GM13977 (cell line): ENCODE results near the gene SRXN1.

Experiments used
- DNase-seq: peaks from one replicate; pipeline ENCODE4 v3.0.0; 2012; ENCODE audit warnings: low spot score
- CTCF ChIP-seq: IDR thresholded peaks from 2 replicates; pipeline ENCODE4 v1.5.1; 2012; ENCODE audit warnings: mild to moderate bottlenecking, control low read depth; ENCODE audit not compliant: insufficient read depth; ENCODE audit errors: extremely low read depth, missing control alignments
- in situ Hi-C: fragments of 300-500 bp; cut with MboI; formaldehyde crosslinking; loops from one replicate; pipeline ENCODE4 v1.12.0; 2022; ENCODE audit warnings: low sequenced_read_pairs, low pct_unique_long_range_greater_than_20kb, mixed read lengths, inconsistent platforms; ENCODE audit not compliant: unreplicated experiment

The SRXN1 gene

GRCh38 chr20:653110-653589 is at the start of gene SRXN1:
TSS of gene SRXN1 (minus strand) at chr20:653200. CDS start at chr20:653185, 15 bp downstream.
- TF ChIP-seq CTCF, result peak; percentile 94
- DNase-seq, result peak; percentile 97
- in situ Hi-C loops, result no loop called here

- TF ChIP-seq CTCF, result no peak
- in situ Hi-C loops, result no loop called here
- DNase-seq, result no peak
Measured at GRCh38 chr20:701401-702129, 48.6 kb upstream of the SRXN1 start.

GRCh38 chr20:699811-700338 is 46.9 kb upstream of the SRXN1 start:
- no peak for DNase-seq
- in situ Hi-C loops, result no loop called here
- TF ChIP-seq CTCF, result no peak

- DNase-seq, result no peak
- TF ChIP-seq CTCF, result no peak
- in situ Hi-C loops, result no loop called here
Measured at GRCh38 chr20:699342-699741, 46.3 kb upstream of the SRXN1 start.

GRCh38 chr20:698276-698675 is 45.3 kb upstream of the SRXN1 start:
- no peak for TF ChIP-seq CTCF
- in situ Hi-C loops, result no loop called here
- DNase-seq, result no peak

- in situ Hi-C loops, result no loop called here
- no peak for TF ChIP-seq CTCF
- DNase-seq, result no peak
Measured at GRCh38 chr20:697826-698225, 44.8 kb upstream of the SRXN1 start.
